ENCODE results near the gene VGLL2. TPM values are rescaled to one million over a fixed set of nuclear protein-coding genes. Genes with fewer than 3 reads are reported as not detected.

VGLL2 gene
- total RNA-seq, 2 experiments from 2014 or later: not detected

GRCh38 chr6:117269638-117270054 is 4.3 kb downstream of the VGLL2 start:
- no peak overlapping the region for H3K4me3 ChIP-seq (ENCODE audit: low read depth, low read length, poor library complexity, severe bottlenecking)
- intact Hi-C loops (cut with micrococcal nuclease; ENCODE audit: unreplicated experiment): no loop called here
- CTCF ChIA-PET (ENCODE audit: unreplicated experiment): no interaction called here
- H3K9me3 ChIP-seq (ENCODE audit: low read length): no peaks in the 10 kb centered on the region
- no peak overlapping the region for H3K4me2 ChIP-seq (ENCODE audit: low read length)
- H4K20me1 ChIP-seq (ENCODE audit: insufficient read depth, low read length): no peaks in the 10 kb centered on the region
- POLR2A ChIA-PET: interaction anchor here (0.7 kb wide), 1 partner anchor 15 kb away, joined by 3 read pairs; no protein-coding TSS in a partner anchor
- DNase-seq (ENCODE audit: low spot score): no peak
- H3K4me1 ChIP-seq (ENCODE audit: insufficient read depth, low read length, poor library complexity, severe bottlenecking): no peaks in the 10 kb centered on the region
- H3K9me2 ChIP-seq (ENCODE audit: insufficient read depth, low read length): no peaks in the 10 kb centered on the region
- H3K27ac ChIP-seq (ENCODE audit: low read depth, low read length, poor library complexity, severe bottlenecking): no peak overlapping the region
- H2AFZ ChIP-seq (ENCODE audit: low read length): no peak overlapping the region
- H3K79me2 ChIP-seq (ENCODE audit: insufficient read depth, low read depth, low read length): no peaks in the 10 kb centered on the region
- BruUV-seq (replicated peaks): no TSS peak
- no peaks in the 10 kb centered on the region for H3K36me3 ChIP-seq (ENCODE audit: insufficient read depth, low read length)
- no peak for TF ChIP-seq CTCF (conservative IDR thresholded peaks at IDR 0.05; ENCODE audit: low read length)
- no peak for TF ChIP-seq EZH2phosphoT487 (IDR thresholded peaks at IDR 0.05; ENCODE audit: borderline replicate concordance, low read depth, low read length)

- ChIA-PET CTCF (ENCODE audit: unreplicated experiment) (no interaction called here), POLR2A (interaction anchor here (0.7 kb wide), 1 partner anchor 15 kb away, joined by 3 read pairs; no protein-coding TSS in a partner anchor)
- Histone ChIP-seq H3K9me3 (ENCODE audit: low read length) (no peaks in the 10 kb centered on the region), H3K9me2 (ENCODE audit: insufficient read depth, low read length) (no peaks in the 10 kb centered on the region), H3K79me2 (ENCODE audit: insufficient read depth, low read depth, low read length) (no peaks in the 10 kb centered on the region), H3K36me3 (ENCODE audit: insufficient read depth, low read length) (no peaks in the 10 kb centered on the region), H3K4me1 (ENCODE audit: insufficient read depth, low read length, poor library complexity, severe bottlenecking) (no peaks in the 10 kb centered on the region), H2AFZ (ENCODE audit: low read length) (no peak overlapping the region), H3K4me2 (ENCODE audit: low read length) (no peak overlapping the region), H3K4me3 (ENCODE audit: low read depth, low read length, poor library complexity, severe bottlenecking) (no peak overlapping the region), H4K20me1 (ENCODE audit: insufficient read depth, low read length) (no peaks in the 10 kb centered on the region), H3K27ac (ENCODE audit: low read depth, low read length, poor library complexity, severe bottlenecking) (no peak overlapping the region)
- DNase-seq (ENCODE audit: low spot score): no peak
- intact Hi-C loops (cut with micrococcal nuclease; ENCODE audit: unreplicated experiment): no loop called here
- TF ChIP-seq CTCF (conservative IDR thresholded peaks at IDR 0.05; ENCODE audit: low read length): no peak
- TF ChIP-seq EZH2phosphoT487 (IDR thresholded peaks at IDR 0.05; ENCODE audit: borderline replicate concordance, low read depth, low read length): no peak
- no TSS peak for BruUV-seq (replicated peaks)
These were observed 4.9 kb downstream of the VGLL2 start for GRCh38 chr6:117270055-117270842.

GRCh38 chr6:117270843-117271507 is 5.6 kb downstream of the VGLL2 start:
- no TSS peak for BruUV-seq (replicated peaks)
- Histone ChIP-seq H3K27ac (ENCODE audit: low read depth, low read length, poor library complexity, severe bottlenecking) (no peak overlapping the region), H3K4me3 (ENCODE audit: low read depth, low read length, poor library complexity, severe bottlenecking) (no peak overlapping the region), H3K4me2 (ENCODE audit: low read length) (no peak overlapping the region), H2AFZ (ENCODE audit: low read length) (no peak overlapping the region), H3K9me2 (ENCODE audit: insufficient read depth, low read length) (no peaks in the 10 kb centered on the region), H3K9me3 (ENCODE audit: low read length) (no peaks in the 10 kb centered on the region), H4K20me1 (ENCODE audit: insufficient read depth, low read length) (no peaks in the 10 kb centered on the region), H3K36me3 (ENCODE audit: insufficient read depth, low read length) (no peaks in the 10 kb centered on the region), H3K79me2 (ENCODE audit: insufficient read depth, low read depth, low read length) (no peaks in the 10 kb centered on the region), H3K4me1 (ENCODE audit: insufficient read depth, low read length, poor library complexity, severe bottlenecking) (no peaks in the 10 kb centered on the region)
- CTCF ChIA-PET (ENCODE audit: unreplicated experiment): no interaction called here
- POLR2A ChIA-PET: no interaction called here
- TF ChIP-seq EZH2phosphoT487 (IDR thresholded peaks at IDR 0.05; ENCODE audit: borderline replicate concordance, low read depth, low read length): no peak
- TF ChIP-seq CTCF (conservative IDR thresholded peaks at IDR 0.05; ENCODE audit: low read length): no peak
- intact Hi-C loops (cut with micrococcal nuclease; ENCODE audit: unreplicated experiment): no loop called here
- DNase-seq (ENCODE audit: low spot score): no peak
